H9 (cell line): ENCODE measurements around the gene ZSWIM6. TPM values are rescaled to one million over a fixed set of nuclear protein-coding genes. Genes with fewer than 3 reads are reported as not detected.

Source experiments
- DNase-seq: peaks from one replicate; pipeline ENCODE4 v3.0.0-alpha.2; 2017
- H2AFZ ChIP-seq: one replicate; pipeline ENCODE4 v1.6.1; 2013; ENCODE audit warnings: mild to moderate bottlenecking, low read length, control low read depth, moderate library complexity
- H2AK5ac ChIP-seq: 2 replicates; pipeline ENCODE4 v1.6.1; 2013; ENCODE audit warnings: low read length, control low read depth, mixed read lengths; ENCODE audit not compliant: insufficient read length
- H2BK120ac ChIP-seq: one replicate; pipeline ENCODE4 v1.6.1; 2013; ENCODE audit warnings: low read depth, mild to moderate bottlenecking, low read length, control low read depth, inconsistent platforms; ENCODE audit not compliant: poor library complexity, severe bottlenecking
- H2BK12ac ChIP-seq: 2 replicates; pipeline ENCODE4 v1.6.1; 2013; ENCODE audit warnings: low read length, control low read depth, mixed read lengths, low read depth; ENCODE audit not compliant: insufficient read length
- H2BK15ac ChIP-seq: 2 replicates; pipeline ENCODE4 v1.6.1; 2013; ENCODE audit warnings: low read depth, low read length, control low read depth
- H2BK20ac ChIP-seq: one replicate; pipeline ENCODE4 v1.6.1; 2013; ENCODE audit warnings: low read depth, mild to moderate bottlenecking, low read length, control low read depth, inconsistent platforms; ENCODE audit not compliant: poor library complexity, severe bottlenecking
- H2BK5ac ChIP-seq: 2 replicates; pipeline ENCODE4 v1.6.1; 2013; ENCODE audit warnings: low read length, control low read depth, mixed read lengths; ENCODE audit not compliant: insufficient read length
- H3K14ac ChIP-seq: 2 replicates; pipeline ENCODE4 v1.6.1; 2013; ENCODE audit warnings: low read length, control low read depth; ENCODE audit not compliant: insufficient read depth
- H3K18ac ChIP-seq: 2 replicates; pipeline ENCODE4 v1.6.1; 2013; ENCODE audit warnings: low read depth, mild to moderate bottlenecking, mixed read lengths, low read length, control low read depth; ENCODE audit not compliant: insufficient read length
- H3K23ac ChIP-seq: 2 replicates; pipeline ENCODE4 v1.6.1; 2013; ENCODE audit warnings: low read length, control low read depth, mixed read lengths, low read depth; ENCODE audit not compliant: insufficient read length
- H3K23me2 ChIP-seq: 2 replicates; pipeline ENCODE4 v1.6.1; 2013; ENCODE audit warnings: low read depth, mild to moderate bottlenecking, mixed read lengths, low read length, control low read depth; ENCODE audit not compliant: insufficient read length, poor library complexity, severe bottlenecking
- H3K27ac ChIP-seq: 2 replicates; pipeline ENCODE4 v1.5.1; 2013; ENCODE audit warnings: low read length, control low read depth, mixed read lengths, low read depth; ENCODE audit not compliant: insufficient read length
- H3K27me3 ChIP-seq: 2 replicates; pipeline ENCODE4 v1.6.1; 2013; ENCODE audit warnings: low read length, control low read depth, inconsistent platforms; ENCODE audit not compliant: insufficient read depth
- H3K4ac ChIP-seq: 2 replicates; pipeline ENCODE4 v1.6.1; 2013; ENCODE audit warnings: low read depth, mild to moderate bottlenecking, control low read depth, inconsistent platforms, low read length, moderate library complexity
- H3K4me1 ChIP-seq: 2 replicates; pipeline ENCODE4 v1.6.1; 2013; ENCODE audit warnings: low read length, control low read depth, inconsistent platforms; ENCODE audit not compliant: insufficient read depth
- H3K4me2 ChIP-seq: 2 replicates; pipeline ENCODE4 v1.6.1; 2013; ENCODE audit warnings: low read length, control low read depth, mixed read lengths; ENCODE audit not compliant: insufficient read length, insufficient read depth
- H3K56ac ChIP-seq: 2 replicates; pipeline ENCODE4 v1.6.1; 2013; ENCODE audit warnings: low read depth, mild to moderate bottlenecking, mixed read lengths, low read length, control low read depth; ENCODE audit not compliant: insufficient read length
- H3K79me1 ChIP-seq: 2 replicates; pipeline ENCODE4 v1.6.1; 2013; ENCODE audit warnings: low read depth, mild to moderate bottlenecking, moderate library complexity, low read length, control low read depth, inconsistent platforms; ENCODE audit not compliant: insufficient read depth, poor library complexity, severe bottlenecking
- H3K79me2 ChIP-seq: 2 replicates; pipeline ENCODE4 v1.6.1; 2013; ENCODE audit warnings: low read length, control low read depth, inconsistent platforms; ENCODE audit not compliant: insufficient read depth
- H3K9ac ChIP-seq: 2 replicates; pipeline ENCODE4 v1.6.1; 2013; ENCODE audit warnings: low read length, control low read depth, mixed read lengths; ENCODE audit not compliant: insufficient read length; ENCODE audit errors: extremely low read depth
- H3K9me3 ChIP-seq: one replicate; pipeline ENCODE4 v1.6.1; 2013; ENCODE audit warnings: low read depth, low read length, inconsistent platforms; ENCODE audit not compliant: control insufficient read depth
- H3T11ph ChIP-seq: one replicate; pipeline ENCODE4 v1.6.1; 2013; ENCODE audit warnings: mild to moderate bottlenecking, low read length, control low read depth, inconsistent platforms
- H4K20me1 ChIP-seq: one replicate; pipeline ENCODE4 v1.6.1; 2013; ENCODE audit not compliant: control insufficient read depth, insufficient read length, insufficient read depth
- H4K5ac ChIP-seq: 2 replicates; pipeline ENCODE4 v1.6.1; 2013; ENCODE audit warnings: low read depth, mild to moderate bottlenecking, mixed read lengths, low read length, control low read depth; ENCODE audit not compliant: insufficient read length
- H4K8ac ChIP-seq: replicated peaks from 2 replicates; pipeline ENCODE4 v1.6.1; 2013; ENCODE audit warnings: low read length, control low read depth, mixed read lengths, low read depth; ENCODE audit not compliant: insufficient read length
- H4K91ac ChIP-seq: 2 replicates; pipeline ENCODE4 v1.6.1; 2013; ENCODE audit warnings: low read depth, mild to moderate bottlenecking, moderate library complexity, mixed read lengths, low read length, control low read depth; ENCODE audit not compliant: insufficient read length
- H3K27ac Mint-ChIP-seq, 3 experiments: 2 replicates in 2 of 3; 3 replicates in 1 of 3; pipeline ENCODE4 v1.8.0; 2020 to 2021; ENCODE audit warnings: mixed read lengths in 3 of 3, mild to moderate bottlenecking in 1 of 3, moderate library complexity in 1 of 3
- H3K27me3 Mint-ChIP-seq: 2 replicates; pipeline ENCODE4 v1.8.0; 2021; ENCODE audit warnings: low read depth, mild to moderate bottlenecking, moderate library complexity, mixed read lengths
- H3K36me3 Mint-ChIP-seq, 3 experiments: 2 replicates in 2 of 3; 3 replicates in 1 of 3; pipeline ENCODE4 v1.8.0; 2020 to 2021; ENCODE audit warnings: low read depth in 3 of 3, mixed read lengths in 3 of 3; ENCODE audit not compliant: insufficient read depth in 1 of 3
- H3K4me1 Mint-ChIP-seq, 2 experiments: 2 replicates each; pipeline ENCODE4 v1.8.0; 2020; ENCODE audit warnings: mixed read lengths in 2 of 2
- H3K4me3 Mint-ChIP-seq, 2 experiments: 2 replicates in 1 of 2; 3 replicates in 1 of 2; pipeline ENCODE4 v1.8.0; 2020 to 2021; ENCODE audit warnings: mild to moderate bottlenecking in 2 of 2, mixed read lengths in 2 of 2, moderate library complexity in 1 of 2
- H3K9me3 Mint-ChIP-seq, 2 experiments: 2 replicates in 1 of 2; 3 replicates in 1 of 2; pipeline ENCODE4 v1.8.0; 2020; ENCODE audit warnings: mild to moderate bottlenecking in 2 of 2, mixed read lengths in 2 of 2, moderate library complexity in 1 of 2
- CTCF ChIP-seq: fragments of 200-600 bp; sonication (generic); conservative IDR thresholded peaks from 3 replicates; pipeline ENCODE4 v1.8.0; 2021; ENCODE audit warnings: antibody characterized with exemption, mild to moderate bottlenecking
- WGBS: extraction: QIAGEN DNeasy Blood & Tissue Kit; methylation state at CpG from one replicate; pipeline ENCODE4 v1.1.7; 2013; ENCODE audit warnings: missing lambda C conversion rate, low lambda C conversion rate, mixed read lengths; ENCODE audit not compliant: insufficient read length; ENCODE audit errors: extremely low coverage; 5-methylcytosine and 5-hydroxymethylcytosine counted together
- total RNA-seq: library from RNA; stranded (reverse); gene quantifications from 2 replicates; pipeline ENCODE4 v1.2.1, GENCODE V29; 2021

The ZSWIM6 gene
- total RNA-seq, 1 experiment from 2014 or later = 11.5 TPM

- no peak overlapping the region for H3K27ac Mint-ChIP-seq
- H3K27me3 Mint-ChIP-seq = no peaks in the 10 kb centered on the region
- Histone ChIP-seq H3K79me2 (no peaks in the 10 kb centered on the region; the same call in 1 of the 2 replicates), H2AFZ (no peak overlapping the region), H3K4ac (no peak overlapping the region), H3K23me2 (no peaks in the 10 kb centered on the region), H3K23ac (no peak overlapping the region), H3K56ac (no peak overlapping the region), H4K5ac (no peak overlapping the region), H2BK120ac (no peak overlapping the region), H3K18ac (no peak overlapping the region), H2BK12ac (no peak overlapping the region), H3K27ac (no peak overlapping the region), H3K9me3 (no peaks in the 10 kb centered on the region), H2BK5ac (no peak overlapping the region), H2BK20ac (no peak overlapping the region), H3K4me2 (no peak overlapping the region), H2AK5ac (no peak overlapping the region), H4K91ac (no peak overlapping the region), H3K27me3 (no peaks in the 10 kb centered on the region), H3K14ac (no peak overlapping the region), H3T11ph (no peak overlapping the region), H3K79me1 (peaks cover 7% of the 10 kb centered on the region), H3K4me1 (peaks cover 5% of the 10 kb centered on the region), H3K9ac (no peak overlapping the region), H4K20me1 (no peaks in the 10 kb centered on the region), H2BK15ac (no peak overlapping the region), H4K8ac (no peak overlapping the region)
- TF ChIP-seq CTCF = no peak
- no CpG with 5 or more reads among the region's 3 CpGs for WGBS
- DNase-seq = no peak
- H3K4me3 Mint-ChIP-seq = no peak overlapping the region
- no peaks in the 10 kb centered on the region for H3K36me3 Mint-ChIP-seq
- H3K4me1 Mint-ChIP-seq = peaks cover 17 to 18% of the 10 kb centered on the region in 2 experiments
- H3K9me3 Mint-ChIP-seq = no peaks in the 10 kb centered on the region
These were observed 128.4 kb downstream of the ZSWIM6 start for GRCh38 chr5:61460471-61460870.
